Heart left ventricle (tissue), 16 donors: ENCODE data around the gene ZC3H10. TPM values are rescaled to one million over a fixed set of nuclear protein-coding genes. Genes with fewer than 3 reads are reported as not detected.

Source experiments
- ATAC-seq, 4 donors: fragments of 200-7000 bp; cut with Tn5 transposase; one replicate each; pipeline ENCODE4 v1.9.1; 2020 to 2022; ENCODE audit warnings: moderate library complexity in 4 of 4, mild to moderate bottlenecking in 3 of 4, moderate number of reproducible peaks in 1 of 4
- DNase-seq, 5 donors: peaks; one replicate each; pipeline ENCODE4 v3.0.0-alpha.2; 2020
- H3K27ac ChIP-seq, 12 donors: fragments of 200-600 bp; sonication (generic) in 4 of 12; one replicate each; pipeline versions ENCODE4 v1.5.0 to v1.8.0; 2016 to 2022; ENCODE audit warnings: mild to moderate bottlenecking in 2 of 12
- H3K27me3 ChIP-seq, 9 donors: fragments of 200-600 bp; sonication (generic) in 2 of 9; one replicate each; pipeline versions ENCODE4 v1.5.1 to v1.8.0; 2016 to 2022; ENCODE audit warnings: mild to moderate bottlenecking in 3 of 9
- H3K36me3 ChIP-seq, 9 donors: fragments of 200-600 bp; sonication (generic) in 2 of 9; one replicate each; pipeline versions ENCODE4 v1.5.0 to v1.8.0; 2018 to 2022; ENCODE audit warnings: mild to moderate bottlenecking in 2 of 9
- H3K4me1 ChIP-seq, 12 donors: fragments of 200-600 bp; sonication (generic) in 4 of 12; one replicate each; pipeline versions ENCODE4 v1.5.0 to v1.8.0; 2016 to 2022; ENCODE audit warnings: mild to moderate bottlenecking in 3 of 12
- H3K4me3 ChIP-seq, 12 donors: fragments of 200-600 bp; sonication (generic) in 4 of 12; one replicate each; pipeline versions ENCODE4 v1.5.0 to v1.8.0; 2017 to 2022; ENCODE audit warnings: mild to moderate bottlenecking in 9 of 12, moderate library complexity in 4 of 12
- H3K9me3 ChIP-seq, 12 donors: fragments of 200-600 bp; sonication (generic) in 4 of 12; one replicate each; pipeline versions ENCODE4 v1.5.0 to v1.8.0; 2016 to 2022; ENCODE audit warnings: mild to moderate bottlenecking in 1 of 12
- CTCF ChIP-seq, 12 donors: fragments of 200-600 bp; sonication (generic) in 4 of 12; IDR thresholded peaks; one replicate each; pipeline versions ENCODE4 v1.5.0 to v1.8.0; 2018 to 2022; ENCODE audit warnings: antibody characterized with exemption in 12 of 12, mild to moderate bottlenecking in 5 of 12
- POLR2A ChIP-seq, 2 donors: fragments of 450-650 bp; IDR thresholded peaks; one replicate each; pipeline ENCODE4 v1.6.1; 2017; ENCODE audit warnings: antibody characterized with exemption in 2 of 2, mild to moderate bottlenecking in 2 of 2, moderate library complexity in 2 of 2
- WGBS, 4 donors: extraction: QIAGEN DNeasy Blood & Tissue Kit in 2 of 4; methylation state at CpG; one replicate each; pipeline versions ENCODE4 v1.1.5 to v1.1.7; 2013 to 2018; 5-methylcytosine and 5-hydroxymethylcytosine counted together
- intact Hi-C, 10 donors: fragments of 100-400 bp; cut with DNase I; formaldehyde crosslinking; loops; one replicate each; pipeline versions ENCODE4 v1.11.1 to v1.14.2; 2022
- polyA plus RNA-seq, 2 donors: library from polyadenylated mRNA; stranded (reverse); fragments of 200-250 nt; gene quantifications; one replicate each; pipeline ENCODE4 v1.2.3, GENCODE V29; 2013
- total RNA-seq, 9 donors: library from RNA; depleted of rRNA in 2 of 9; stranded (reverse); fragments of >200 nt in 2 of 9; fragmentation: NEBNext Ultra II Directional in 3 of 9; extraction: Animal tissue kit (Norgen Biotek cat#: 25700) in 3 of 9; gene quantifications; one replicate each; pipeline versions ENCODE4 v1.1.0 to v1.2.4, GENCODE V29; 2016 to 2023
- donor health status: ischemic (EF 13 %, LVEDD 7.1; RV severe dilation, severe dysfunction).
- donor health status: healthy with polysubstance abuse.
- donor health status: DM: no; HTN: yes; CAD: no.
- donor health status: DM: no; HTN: no; CAD: no.
- donor health status: ischemic (EF 25% LVEDD 6.9; RV normal size, moderate dysfunction).
- donor health status: ischemic (EF 25% LVEDD 5.7; RV mildly dilated, moderate dysfunction).
- donor health status: healthy.
- donor health status: DM: yes; HTN: yes; CAD: no.
- donor health status: ischemic (EF 35%, LVEDD 5.7; RV mildly dilated, moderate dysfunction).
- donor health status: nonischemic (EF 11% LVEDD 7.7; RV severe dilation, severe dysfunction).
- donor health status: DM: yes; HTN: yes; CAD: no.
- donor health status: PGD.
- donor health status: ischemic (EF 29% LVEDD 5.4; RV normal size, mild dysfunction).
- donor health status: nonischemic (EF 23%, LVEDD 6.1; RV moderate dilation, normal function).

Gene ZC3H10
- total and polyA plus RNA-seq, 11 donors: 2.7 to 6.4 (median 4.3) TPM

GRCh38 chr12:56137853-56138571, 19.9 kb downstream of the ZC3H10 start:
- ATAC-seq (no peak), DNase-seq (no peak)
- TF ChIP-seq CTCF (IDR thresholded peaks at IDR 0.05): no peak
- TF ChIP-seq POLR2A (IDR thresholded peaks at IDR 0.05): no peak
- H3K27ac ChIP-seq: no peak overlapping the region
- H3K4me1 ChIP-seq: peaks cover 0 to 16% (median under 1%) of the 10 kb centered on the region in 12 donors
- no peak overlapping the region for H3K4me3 ChIP-seq
- WGBS, 4 donors: 90 to 94% (median 94%) methylated on average over 14 of the region's 14 CpGs
- H3K36me3 ChIP-seq: peaks cover 0 to 100% (median 98%) of the 10 kb centered on the region in 9 donors
- H3K9me3 ChIP-seq: no peaks in the 10 kb centered on the region
- intact Hi-C loops: no loop called here
- H3K27me3 ChIP-seq: no peaks in the 10 kb centered on the region

- no peak overlapping the region for H3K4me3 ChIP-seq
- H3K36me3 ChIP-seq: peaks cover 0 to 82% (median 80%) of the 10 kb centered on the region in 9 donors
- peaks cover 0 to 3% (median 0%) of the 10 kb centered on the region in 12 donors for H3K9me3 ChIP-seq
- 88 to 92% (median 91%) methylated on average over 19 of the region's 19 CpGs for WGBS, 4 donors
- no peak for ATAC-seq
- no peak for DNase-seq
- H3K4me1 ChIP-seq: peaks cover 3 to 43% (median 16%) of the 10 kb centered on the region in 12 donors
- H3K27ac ChIP-seq: peak overlapping the region in 9 of 12 donors; percentile 0 to 84 (median 82)
- no peaks in the 10 kb centered on the region for H3K27me3 ChIP-seq
- intact Hi-C loops: no loop called here
- no peak for TF ChIP-seq CTCF (IDR thresholded peaks at IDR 0.05)
Observed at GRCh38 chr12:56141946-56142784, 24.1 kb downstream of the ZC3H10 start.

GRCh38 chr12:56143217-56143616, 25.2 kb downstream of the ZC3H10 start:
- peaks cover 3 to 46% (median 18%) of the 10 kb centered on the region in 12 donors for H3K4me1 ChIP-seq
- H3K36me3 ChIP-seq: peaks cover 0 to 72% (median 69%) of the 10 kb centered on the region in 9 donors
- WGBS, 4 donors: 69 to 77% (median 72%) methylated on average over 4 of the region's 4 CpGs
- no peak for TF ChIP-seq POLR2A (IDR thresholded peaks at IDR 0.05)
- TF ChIP-seq CTCF (IDR thresholded peaks at IDR 0.05): no peak
- intact Hi-C loops: no loop called here
- no peak for DNase-seq
- H3K4me3 ChIP-seq: no peak overlapping the region
- ATAC-seq: no peak
- peaks cover 0 to 3% (median 0%) of the 10 kb centered on the region in 12 donors for H3K9me3 ChIP-seq
- peak overlapping the region; percentile 68 to 88 (median 82) for H3K27ac ChIP-seq
- no peaks in the 10 kb centered on the region for H3K27me3 ChIP-seq

GRCh38 chr12:56143870-56144269, 25.8 kb downstream of the ZC3H10 start:
- Histone ChIP-seq H3K9me3 (peaks cover 0 to 3% (median 0%) of the 10 kb centered on the region in 12 donors), H3K36me3 (peaks cover 0 to 65% (median 63%) of the 10 kb centered on the region in 9 donors), H3K4me1 (peaks cover 3 to 46% (median 18%) of the 10 kb centered on the region in 12 donors), H3K27me3 (no peaks in the 10 kb centered on the region), H3K27ac (peak overlapping the region; percentile 68 to 88 (median 82)), H3K4me3 (no peak overlapping the region)
- intact Hi-C loops: no loop called here
- ATAC-seq: peak; percentile 68 to 90 (median 76)
- 58 to 71% (median 68%) methylated on average over 8 of the region's 8 CpGs for WGBS, 4 donors
- TF ChIP-seq POLR2A (IDR thresholded peaks at IDR 0.05) (no peak), CTCF (IDR thresholded peaks at IDR 0.05) (no peak)
- DNase-seq: peak in 4 of 5 donors; percentile 61 to 71 (median 66)
